HepG2 (cell line): ENCODE measurements around the gene EPG5. TPM values are rescaled to one million over a fixed set of nuclear protein-coding genes. Genes with fewer than 3 reads are reported as not detected.

Experiments used
- ERF ChIP-seq: IDR thresholded peaks from 2 replicates; pipeline ENCODE4 v1.6.1; 2018; ENCODE audit warnings: missing biosample characterization, missing genetic modification reagents
- GTF2F1 ChIP-seq: fragments of 150-350 bp; IDR thresholded peaks from 2 replicates; pipeline ENCODE4 v1.6.1; 2014; ENCODE audit warnings: low read length
- NFKB2 ChIP-seq: sonication (generic); formaldehyde crosslinking; IDR thresholded peaks from 2 replicates; pipeline ENCODE4 v1.4.0; 2020; ENCODE audit warnings: missing genetic modification reagents, borderline replicate concordance
- NONO ChIP-seq, 2 experiments: fragments of 450-650 bp in 1 of 2; sonication (generic) in 1 of 2; formaldehyde crosslinking in 1 of 2; IDR thresholded peaks in 1 of 2; conservative IDR thresholded peaks in 1 of 2; 2 replicates each; pipeline versions ENCODE4 v1.6.1 to v1.8.0; 2017 to 2022; ENCODE audit warnings: mild to moderate bottlenecking in 1 of 2, missing genetic modification reagents in 1 of 2, moderate library complexity in 1 of 2
- NR2F2 ChIP-seq: IDR thresholded peaks from 2 replicates; pipeline ENCODE4 v1.6.1; 2012; ENCODE audit warnings: low read depth, inconsistent platforms, borderline replicate concordance
- NR2F6 ChIP-seq, 2 experiments: IDR thresholded peaks; 2 replicates each; pipeline ENCODE4 v1.6.1; 2016; ENCODE audit warnings: antibody characterized with exemption in 1 of 2, mild to moderate bottlenecking in 1 of 2
- PRPF4 ChIP-seq: fragments of 200-400 bp; formaldehyde crosslinking; IDR thresholded peaks from 2 replicates; pipeline ENCODE4 v1.6.1; 2016; ENCODE audit warnings: low read length, low read depth; ENCODE audit not compliant: poor library complexity, severe bottlenecking
- RAD21 ChIP-seq: fragments of 450-650 bp; formaldehyde crosslinking; IDR thresholded peaks from 2 replicates; pipeline ENCODE4 v1.5.0; 2020; ENCODE audit warnings: mild to moderate bottlenecking
- SMAD3 ChIP-seq: sonication (generic); formaldehyde crosslinking; IDR thresholded peaks from 2 replicates; pipeline ENCODE4 v1.4.0; 2020; ENCODE audit warnings: missing genetic modification reagents
- SMC3 ChIP-seq: IDR thresholded peaks from 2 replicates; pipeline ENCODE4 v1.6.1; 2011; ENCODE audit warnings: low read length, improper control_type of control experiment
- TEAD3 ChIP-seq: optimal IDR thresholded peaks from 2 replicates; pipeline ENCODE3; 2016; ENCODE audit warnings: borderline replicate concordance
- ZFP36L2 ChIP-seq: sonication (generic); formaldehyde crosslinking; IDR thresholded peaks from 2 replicates; pipeline ENCODE4 v1.4.0; 2020; ENCODE audit warnings: missing genetic modification reagents
- ZFP37 ChIP-seq: sonication (generic); formaldehyde crosslinking; IDR thresholded peaks from 2 replicates; pipeline ENCODE4 v1.4.0; 2020; ENCODE audit warnings: missing genetic modification reagents, borderline replicate concordance
- ZNF124 ChIP-seq: sonication (generic); formaldehyde crosslinking; IDR thresholded peaks from 2 replicates; pipeline ENCODE4 v1.4.0; 2020; ENCODE audit warnings: missing genetic modification reagents
- ZNF205 ChIP-seq: IDR thresholded peaks from 2 replicates; pipeline ENCODE4 v1.6.1; 2018; ENCODE audit warnings: missing biosample characterization, missing genetic modification reagents
- ZNF552 ChIP-seq: sonication (generic); formaldehyde crosslinking; IDR thresholded peaks from 2 replicates; pipeline ENCODE4 v1.9.0; 2022; ENCODE audit warnings: missing genetic modification reagents, mild to moderate bottlenecking, borderline replicate concordance
- ZNF616 ChIP-seq: sonication (generic); formaldehyde crosslinking; IDR thresholded peaks from 2 replicates; pipeline ENCODE4 v1.5.0; 2020; ENCODE audit warnings: low read depth, mild to moderate bottlenecking, missing genetic modification reagents
- polyA plus RNA-seq, 8 experiments: library from polyadenylated mRNA; depleted of rRNA in 3 of 8; stranded (reverse) in 7 of 8; unstranded in 1 of 8; fragments of >200 nt; fragmentation: Illumina TruSeq in 4 of 8; extraction: Trizol in 4 of 8; gene quantifications; 2 replicates each; pipeline versions ENCODE4 v1.2.1 to v1.2.3, GENCODE V29; 2011 to 2016; ENCODE audit warnings: low read depth in 4 of 8, missing spikeins in 1 of 8, mixed read lengths in 1 of 8; ENCODE audit not compliant: insufficient read depth in 1 of 8
- total RNA-seq, 5 experiments: library from RNA; depleted of rRNA; stranded (reverse); fragments of >200 nt; fragmentation: Illumina TruSeq; extraction: Trizol; gene quantifications; 2 replicates each; pipeline ENCODE4 v1.2.3, GENCODE V29; 2016; ENCODE audit warnings: low read depth in 1 of 5
- TF ChIP-seq, protein P1 (sequence below): IDR thresholded peaks from 2 replicates; pipeline ENCODE4 v1.4.0; 2020; ENCODE audit warnings: mild to moderate bottlenecking, missing genetic modification reagents
- TF ChIP-seq, protein P2 (sequence below): sonication (generic); formaldehyde crosslinking; IDR thresholded peaks from 2 replicates; pipeline ENCODE4 v1.5.0; 2020; ENCODE audit warnings: mild to moderate bottlenecking, missing genetic modification reagents, moderate library complexity
- TF ChIP-seq, protein P3 (sequence below): sonication (generic); formaldehyde crosslinking; IDR thresholded peaks from 2 replicates; pipeline ENCODE4 v1.5.0; 2020; ENCODE audit warnings: missing genetic modification reagents, mild to moderate bottlenecking, borderline replicate concordance
- TF ChIP-seq, protein P4 (sequence below): sonication (generic); formaldehyde crosslinking; IDR thresholded peaks from 2 replicates; pipeline ENCODE4 v1.5.1; 2020; ENCODE audit warnings: mild to moderate bottlenecking, missing genetic modification reagents, moderate library complexity
- TF ChIP-seq, protein P5 (sequence below): sonication (generic); formaldehyde crosslinking; IDR thresholded peaks from 2 replicates; pipeline ENCODE4 v1.4.0; 2020; ENCODE audit warnings: missing genetic modification reagents, borderline replicate concordance

Gene EPG5
- total and polyA plus RNA-seq, 2 of the 13 experiments (the other 11 are each of a cell fraction or from before 2014, with no cell fraction given) = 6.7 to 9.3 TPM

DNA sequence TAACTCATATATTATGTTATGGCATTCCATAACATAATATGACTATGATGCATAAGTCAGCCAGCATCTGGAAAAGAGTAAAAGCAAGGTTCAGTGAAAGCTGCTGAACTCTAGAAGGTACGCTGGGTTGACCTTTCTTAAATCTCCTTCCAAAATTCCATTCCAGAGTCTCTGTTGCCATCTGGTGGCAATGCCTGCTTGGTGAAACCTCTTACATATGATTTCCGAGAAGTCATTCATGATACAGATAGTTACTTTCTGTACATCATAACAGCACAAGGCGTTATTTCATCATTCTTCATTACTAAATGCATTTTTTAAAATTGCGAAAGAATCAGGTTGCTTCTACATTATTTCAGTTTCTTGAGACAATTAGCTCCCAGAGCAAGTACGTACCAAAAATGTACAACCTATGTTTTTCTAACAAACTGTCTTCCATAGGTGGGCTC, 7.0 kb upstream of the EPG5 start (continued):
- TF ChIP-seq, protein P1, sequence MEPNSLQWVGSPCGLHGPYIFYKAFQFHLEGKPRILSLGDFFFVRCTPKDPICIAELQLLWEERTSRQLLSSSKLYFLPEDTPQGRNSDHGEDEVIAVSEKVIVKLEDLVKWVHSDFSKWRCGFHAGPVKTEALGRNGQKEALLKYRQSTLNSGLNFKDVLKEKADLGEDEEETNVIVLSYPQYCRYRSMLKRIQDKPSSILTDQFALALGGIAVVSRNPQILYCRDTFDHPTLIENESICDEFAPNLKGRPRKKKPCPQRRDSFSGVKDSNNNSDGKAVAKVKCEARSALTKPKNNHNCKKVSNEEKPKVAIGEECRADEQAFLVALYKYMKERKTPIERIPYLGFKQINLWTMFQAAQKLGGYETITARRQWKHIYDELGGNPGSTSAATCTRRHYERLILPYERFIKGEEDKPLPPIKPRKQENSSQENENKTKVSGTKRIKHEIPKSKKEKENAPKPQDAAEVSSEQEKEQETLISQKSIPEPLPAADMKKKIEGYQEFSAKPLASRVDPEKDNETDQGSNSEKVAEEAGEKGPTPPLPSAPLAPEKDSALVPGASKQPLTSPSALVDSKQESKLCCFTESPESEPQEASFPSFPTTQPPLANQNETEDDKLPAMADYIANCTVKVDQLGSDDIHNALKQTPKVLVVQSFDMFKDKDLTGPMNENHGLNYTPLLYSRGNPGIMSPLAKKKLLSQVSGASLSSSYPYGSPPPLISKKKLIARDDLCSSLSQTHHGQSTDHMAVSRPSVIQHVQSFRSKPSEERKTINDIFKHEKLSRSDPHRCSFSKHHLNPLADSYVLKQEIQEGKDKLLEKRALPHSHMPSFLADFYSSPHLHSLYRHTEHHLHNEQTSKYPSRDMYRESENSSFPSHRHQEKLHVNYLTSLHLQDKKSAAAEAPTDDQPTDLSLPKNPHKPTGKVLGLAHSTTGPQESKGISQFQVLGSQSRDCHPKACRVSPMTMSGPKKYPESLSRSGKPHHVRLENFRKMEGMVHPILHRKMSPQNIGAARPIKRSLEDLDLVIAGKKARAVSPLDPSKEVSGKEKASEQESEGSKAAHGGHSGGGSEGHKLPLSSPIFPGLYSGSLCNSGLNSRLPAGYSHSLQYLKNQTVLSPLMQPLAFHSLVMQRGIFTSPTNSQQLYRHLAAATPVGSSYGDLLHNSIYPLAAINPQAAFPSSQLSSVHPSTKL (CRISPR knock-in tag) = peak; percentile 26; the same call in 1 of the 2 replicates
- no peak for TF ChIP-seq ZNF552 (CRISPR knock-in tag)
- TF ChIP-seq NONO (IDR thresholded peaks at IDR 0.05) = no peak
- TF ChIP-seq NONO (CRISPR knock-in tag; conservative IDR thresholded peaks at IDR 0.05) = no peak
- TF ChIP-seq ZFP37 (CRISPR knock-in tag) = no peak
- peak; percentile 85; the same call in 1 of the 2 replicates for TF ChIP-seq SMC3
- no peak for TF ChIP-seq ZFP36L2 (CRISPR knock-in tag)
- TF ChIP-seq RAD21 (CRISPR knock-in tag) = peak; percentile 33; the same call in 1 of the 2 replicates
- TF ChIP-seq ZNF124 (CRISPR knock-in tag) = 0 out of 2 replicates have a peak, but pooled peaks have one; percentile 37
- TF ChIP-seq SMAD3 (CRISPR knock-in tag) = peak; percentile 22; the same call in 1 of the 2 replicates
- peak; percentile 11 for TF ChIP-seq TEAD3
- TF ChIP-seq, protein P2, sequence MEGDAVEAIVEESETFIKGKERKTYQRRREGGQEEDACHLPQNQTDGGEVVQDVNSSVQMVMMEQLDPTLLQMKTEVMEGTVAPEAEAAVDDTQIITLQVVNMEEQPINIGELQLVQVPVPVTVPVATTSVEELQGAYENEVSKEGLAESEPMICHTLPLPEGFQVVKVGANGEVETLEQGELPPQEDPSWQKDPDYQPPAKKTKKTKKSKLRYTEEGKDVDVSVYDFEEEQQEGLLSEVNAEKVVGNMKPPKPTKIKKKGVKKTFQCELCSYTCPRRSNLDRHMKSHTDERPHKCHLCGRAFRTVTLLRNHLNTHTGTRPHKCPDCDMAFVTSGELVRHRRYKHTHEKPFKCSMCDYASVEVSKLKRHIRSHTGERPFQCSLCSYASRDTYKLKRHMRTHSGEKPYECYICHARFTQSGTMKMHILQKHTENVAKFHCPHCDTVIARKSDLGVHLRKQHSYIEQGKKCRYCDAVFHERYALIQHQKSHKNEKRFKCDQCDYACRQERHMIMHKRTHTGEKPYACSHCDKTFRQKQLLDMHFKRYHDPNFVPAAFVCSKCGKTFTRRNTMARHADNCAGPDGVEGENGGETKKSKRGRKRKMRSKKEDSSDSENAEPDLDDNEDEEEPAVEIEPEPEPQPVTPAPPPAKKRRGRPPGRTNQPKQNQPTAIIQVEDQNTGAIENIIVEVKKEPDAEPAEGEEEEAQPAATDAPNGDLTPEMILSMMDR (CRISPR knock-in tag) = peak; percentile 84
- TF ChIP-seq, protein P3, sequence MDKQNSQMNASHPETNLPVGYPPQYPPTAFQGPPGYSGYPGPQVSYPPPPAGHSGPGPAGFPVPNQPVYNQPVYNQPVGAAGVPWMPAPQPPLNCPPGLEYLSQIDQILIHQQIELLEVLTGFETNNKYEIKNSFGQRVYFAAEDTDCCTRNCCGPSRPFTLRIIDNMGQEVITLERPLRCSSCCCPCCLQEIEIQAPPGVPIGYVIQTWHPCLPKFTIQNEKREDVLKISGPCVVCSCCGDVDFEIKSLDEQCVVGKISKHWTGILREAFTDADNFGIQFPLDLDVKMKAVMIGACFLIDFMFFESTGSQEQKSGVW (CRISPR knock-in tag) = no peak
- no peak for TF ChIP-seq NR2F2
- TF ChIP-seq, protein P4, sequence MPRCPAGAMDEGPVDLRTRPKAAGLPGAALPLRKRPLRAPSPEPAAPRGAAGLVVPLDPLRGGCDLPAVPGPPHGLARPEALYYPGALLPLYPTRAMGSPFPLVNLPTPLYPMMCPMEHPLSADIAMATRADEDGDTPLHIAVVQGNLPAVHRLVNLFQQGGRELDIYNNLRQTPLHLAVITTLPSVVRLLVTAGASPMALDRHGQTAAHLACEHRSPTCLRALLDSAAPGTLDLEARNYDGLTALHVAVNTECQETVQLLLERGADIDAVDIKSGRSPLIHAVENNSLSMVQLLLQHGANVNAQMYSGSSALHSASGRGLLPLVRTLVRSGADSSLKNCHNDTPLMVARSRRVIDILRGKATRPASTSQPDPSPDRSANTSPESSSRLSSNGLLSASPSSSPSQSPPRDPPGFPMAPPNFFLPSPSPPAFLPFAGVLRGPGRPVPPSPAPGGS (CRISPR knock-in tag) = no peak
- TF ChIP-seq ZNF616 (CRISPR knock-in tag) = no peak
- no peak for TF ChIP-seq ZNF205 (CRISPR knock-in tag)
- TF ChIP-seq, protein P5, sequence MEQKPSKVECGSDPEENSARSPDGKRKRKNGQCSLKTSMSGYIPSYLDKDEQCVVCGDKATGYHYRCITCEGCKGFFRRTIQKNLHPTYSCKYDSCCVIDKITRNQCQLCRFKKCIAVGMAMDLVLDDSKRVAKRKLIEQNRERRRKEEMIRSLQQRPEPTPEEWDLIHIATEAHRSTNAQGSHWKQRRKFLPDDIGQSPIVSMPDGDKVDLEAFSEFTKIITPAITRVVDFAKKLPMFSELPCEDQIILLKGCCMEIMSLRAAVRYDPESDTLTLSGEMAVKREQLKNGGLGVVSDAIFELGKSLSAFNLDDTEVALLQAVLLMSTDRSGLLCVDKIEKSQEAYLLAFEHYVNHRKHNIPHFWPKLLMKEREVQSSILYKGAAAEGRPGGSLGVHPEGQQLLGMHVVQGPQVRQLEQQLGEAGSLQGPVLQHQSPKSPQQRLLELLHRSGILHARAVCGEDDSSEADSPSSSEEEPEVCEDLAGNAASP = 0 out of 2 replicates have a peak, but pooled peaks have one; percentile 19
- TF ChIP-seq ERF (CRISPR knock-in tag) = 0 out of 2 replicates have a peak, but pooled peaks have one; percentile 24
- TF ChIP-seq GTF2F1 = no peak
- TF ChIP-seq NR2F6 (IDR thresholded peaks at IDR 0.05) = peak; percentile 55
- TF ChIP-seq NR2F6 (CRISPR knock-in tag; IDR thresholded peaks at IDR 0.05) = peak; percentile 59; the same call in 1 of the 2 replicates
- TF ChIP-seq PRPF4 = no peak
- no peak for TF ChIP-seq NFKB2
